Neural cell (in vitro differentiated cells): ENCODE results near the gene IQSEC1. TPM values are rescaled to one million over a fixed set of nuclear protein-coding genes. Genes with fewer than 3 reads are reported as not detected.

Source experiments
- H2AFZ ChIP-seq: fragments of 200-600, 300-800 bp; sonication (generic), shearing (Covaris generic); 2 replicates; pipeline ENCODE4 v1.6.0; 2014; ENCODE audit warnings: low read depth, mild to moderate bottlenecking, antibody characterized with exemption, low read length, moderate library complexity
- H3F3A ChIP-seq: fragments of 200-600 bp; shearing (Covaris generic); 2 replicates; pipeline ENCODE4 v1.6.1; 2016; ENCODE audit warnings: mild to moderate bottlenecking, moderate library complexity, mixed read lengths, antibody characterized with exemption, low read length; ENCODE audit not compliant: insufficient read depth, poor library complexity, severe bottlenecking
- H3K27ac ChIP-seq: fragments of 200-600, 300-800 bp; sonication (generic), shearing (Covaris generic); 2 replicates; pipeline ENCODE4 v1.5.1; 2014; ENCODE audit warnings: mild to moderate bottlenecking, low read length, moderate library complexity
- H3K27me3 ChIP-seq: fragments of 300-800, 200-600 bp; sonication (generic), shearing (Covaris generic); 2 replicates; pipeline ENCODE4 v1.6.0; 2014; ENCODE audit warnings: mild to moderate bottlenecking, low read depth, low read length, moderate library complexity; ENCODE audit not compliant: insufficient read depth
- H3K36me3 ChIP-seq: fragments of 300-800, 200-600 bp; sonication (generic), shearing (Covaris generic); 2 replicates; pipeline ENCODE4 v1.5.1; 2014; ENCODE audit warnings: mild to moderate bottlenecking, antibody characterized with exemption, low read length, moderate library complexity; ENCODE audit not compliant: insufficient read depth
- H3K4me2 ChIP-seq: fragments of 300-800, 200-600 bp; sonication (generic), shearing (Covaris generic); 2 replicates; pipeline ENCODE4 v1.6.0; 2014; ENCODE audit warnings: mild to moderate bottlenecking, low read length
- H3K4me3 ChIP-seq: fragments of 300-800, 200-600 bp; sonication (generic), shearing (Covaris generic); 2 replicates; pipeline ENCODE4 v1.5.1; 2014; ENCODE audit warnings: mild to moderate bottlenecking, low read length, moderate library complexity
- H3K79me2 ChIP-seq: fragments of 200-600 bp; shearing (Covaris generic); replicated peaks from 2 replicates; pipeline ENCODE4 v1.6.0; 2014; ENCODE audit warnings: mild to moderate bottlenecking, low read length, moderate library complexity; ENCODE audit not compliant: insufficient read depth
- H3K9ac ChIP-seq: fragments of 300-800, 200-600 bp; sonication (generic), shearing (Covaris generic); 2 replicates; pipeline ENCODE4 v1.6.1; 2016; ENCODE audit warnings: mild to moderate bottlenecking, low read length, mixed read lengths
- H3K9me2 ChIP-seq: fragments of 200-600 bp; shearing (Covaris generic); 2 replicates; pipeline ENCODE4 v1.6.1; 2016; ENCODE audit warnings: mild to moderate bottlenecking, low read length, mixed read lengths; ENCODE audit not compliant: insufficient read depth
- H3K9me3 ChIP-seq: fragments of 200-600, 300-800 bp; sonication (generic), shearing (Covaris generic); 2 replicates; pipeline ENCODE4 v1.6.1; 2016; ENCODE audit warnings: mild to moderate bottlenecking, mixed run types, low read length, moderate library complexity, mixed read lengths
- H4K20me1 ChIP-seq: fragments of 200-600 bp; shearing (Covaris generic); 2 replicates; pipeline ENCODE4 v1.6.1; 2016; ENCODE audit warnings: mild to moderate bottlenecking, mixed run types; ENCODE audit not compliant: insufficient read depth
- EP300 ChIP-seq: fragments of 450-650 bp; conservative IDR thresholded peaks from 2 replicates; pipeline ENCODE4 v1.6.1; 2014; ENCODE audit warnings: antibody characterized with exemption, mild to moderate bottlenecking, moderate library complexity; ENCODE audit not compliant: poor library complexity, severe bottlenecking
- EZH2 ChIP-seq: fragments of 200-600, 300-800 bp; shearing (Covaris generic), sonication (generic); IDR thresholded peaks from 2 replicates; pipeline ENCODE4 v1.6.1; 2014; ENCODE audit warnings: antibody characterized with exemption, low read length, borderline replicate concordance, mild to moderate bottlenecking; ENCODE audit not compliant: insufficient read depth, poor library complexity, severe bottlenecking
- MXI1 ChIP-seq: fragments of 450-650 bp; conservative IDR thresholded peaks from 2 replicates; pipeline ENCODE4 v1.6.1; 2014; ENCODE audit warnings: antibody characterized with exemption, mild to moderate bottlenecking; ENCODE audit not compliant: poor library complexity, severe bottlenecking
- POLR2AphosphoS5 ChIP-seq: IDR thresholded peaks from 2 replicates; pipeline ENCODE4 v1.6.1; 2012
- RAD21 ChIP-seq: fragments of 450-650 bp; conservative IDR thresholded peaks from 2 replicates; pipeline ENCODE4 v1.6.1; 2014; ENCODE audit warnings: antibody characterized with exemption, mild to moderate bottlenecking, moderate library complexity
- SMC3 ChIP-seq: fragments of 450-650 bp; conservative IDR thresholded peaks from 2 replicates; pipeline ENCODE4 v1.6.1; 2014; ENCODE audit warnings: antibody characterized with exemption, mild to moderate bottlenecking, moderate library complexity; ENCODE audit not compliant: poor library complexity
- TAF1 ChIP-seq: IDR thresholded peaks from 2 replicates; pipeline ENCODE4 v1.6.1; 2012; ENCODE audit warnings: low read depth
- polyA plus RNA-seq: library from polyadenylated mRNA; depleted of rRNA; stranded (reverse); fragments of >200 nt; gene quantifications from 2 replicates; pipeline ENCODE4 v1.2.3, GENCODE V29; 2014
- TF ChIP-seq, protein P1 (sequence below): fragments of 450-650 bp; IDR thresholded peaks from 2 replicates; pipeline ENCODE4 v1.5.1; 2014; ENCODE audit warnings: antibody characterized with exemption, mild to moderate bottlenecking, moderate library complexity; ENCODE audit not compliant: poor library complexity, severe bottlenecking
- TF ChIP-seq, protein P2 (sequence below): IDR thresholded peaks from 2 replicates; pipeline ENCODE4 v1.6.1; 2012; ENCODE audit warnings: borderline replicate concordance

The IQSEC1 gene
- polyA plus RNA-seq, 1 donor from 2014 or later: 6.0 TPM

GRCh38 chr3:12962292-12962691, 110.9 kb downstream of the IQSEC1 start:
- no peaks in the 10 kb centered on the region for H3K27me3 ChIP-seq
- no peaks in the 10 kb centered on the region for H4K20me1 ChIP-seq
- no peak overlapping the region for H3K4me3 ChIP-seq
- no peak for TF ChIP-seq MXI1
- TF ChIP-seq POLR2AphosphoS5: no peak
- TF ChIP-seq EZH2: no peak
- TF ChIP-seq, protein P1, sequence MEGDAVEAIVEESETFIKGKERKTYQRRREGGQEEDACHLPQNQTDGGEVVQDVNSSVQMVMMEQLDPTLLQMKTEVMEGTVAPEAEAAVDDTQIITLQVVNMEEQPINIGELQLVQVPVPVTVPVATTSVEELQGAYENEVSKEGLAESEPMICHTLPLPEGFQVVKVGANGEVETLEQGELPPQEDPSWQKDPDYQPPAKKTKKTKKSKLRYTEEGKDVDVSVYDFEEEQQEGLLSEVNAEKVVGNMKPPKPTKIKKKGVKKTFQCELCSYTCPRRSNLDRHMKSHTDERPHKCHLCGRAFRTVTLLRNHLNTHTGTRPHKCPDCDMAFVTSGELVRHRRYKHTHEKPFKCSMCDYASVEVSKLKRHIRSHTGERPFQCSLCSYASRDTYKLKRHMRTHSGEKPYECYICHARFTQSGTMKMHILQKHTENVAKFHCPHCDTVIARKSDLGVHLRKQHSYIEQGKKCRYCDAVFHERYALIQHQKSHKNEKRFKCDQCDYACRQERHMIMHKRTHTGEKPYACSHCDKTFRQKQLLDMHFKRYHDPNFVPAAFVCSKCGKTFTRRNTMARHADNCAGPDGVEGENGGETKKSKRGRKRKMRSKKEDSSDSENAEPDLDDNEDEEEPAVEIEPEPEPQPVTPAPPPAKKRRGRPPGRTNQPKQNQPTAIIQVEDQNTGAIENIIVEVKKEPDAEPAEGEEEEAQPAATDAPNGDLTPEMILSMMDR: no peak
- TF ChIP-seq, protein P2, sequence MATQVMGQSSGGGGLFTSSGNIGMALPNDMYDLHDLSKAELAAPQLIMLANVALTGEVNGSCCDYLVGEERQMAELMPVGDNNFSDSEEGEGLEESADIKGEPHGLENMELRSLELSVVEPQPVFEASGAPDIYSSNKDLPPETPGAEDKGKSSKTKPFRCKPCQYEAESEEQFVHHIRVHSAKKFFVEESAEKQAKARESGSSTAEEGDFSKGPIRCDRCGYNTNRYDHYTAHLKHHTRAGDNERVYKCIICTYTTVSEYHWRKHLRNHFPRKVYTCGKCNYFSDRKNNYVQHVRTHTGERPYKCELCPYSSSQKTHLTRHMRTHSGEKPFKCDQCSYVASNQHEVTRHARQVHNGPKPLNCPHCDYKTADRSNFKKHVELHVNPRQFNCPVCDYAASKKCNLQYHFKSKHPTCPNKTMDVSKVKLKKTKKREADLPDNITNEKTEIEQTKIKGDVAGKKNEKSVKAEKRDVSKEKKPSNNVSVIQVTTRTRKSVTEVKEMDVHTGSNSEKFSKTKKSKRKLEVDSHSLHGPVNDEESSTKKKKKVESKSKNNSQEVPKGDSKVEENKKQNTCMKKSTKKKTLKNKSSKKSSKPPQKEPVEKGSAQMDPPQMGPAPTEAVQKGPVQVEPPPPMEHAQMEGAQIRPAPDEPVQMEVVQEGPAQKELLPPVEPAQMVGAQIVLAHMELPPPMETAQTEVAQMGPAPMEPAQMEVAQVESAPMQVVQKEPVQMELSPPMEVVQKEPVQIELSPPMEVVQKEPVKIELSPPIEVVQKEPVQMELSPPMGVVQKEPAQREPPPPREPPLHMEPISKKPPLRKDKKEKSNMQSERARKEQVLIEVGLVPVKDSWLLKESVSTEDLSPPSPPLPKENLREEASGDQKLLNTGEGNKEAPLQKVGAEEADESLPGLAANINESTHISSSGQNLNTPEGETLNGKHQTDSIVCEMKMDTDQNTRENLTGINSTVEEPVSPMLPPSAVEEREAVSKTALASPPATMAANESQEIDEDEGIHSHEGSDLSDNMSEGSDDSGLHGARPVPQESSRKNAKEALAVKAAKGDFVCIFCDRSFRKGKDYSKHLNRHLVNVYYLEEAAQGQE: no peak
- no peak for TF ChIP-seq SMC3
- no peak for TF ChIP-seq RAD21
- no peak for TF ChIP-seq TAF1
- TF ChIP-seq EP300: no peak
- peaks cover 22% of the 10 kb centered on the region for H3K79me2 ChIP-seq
- no peak overlapping the region for H2AFZ ChIP-seq
- no peak overlapping the region for H3K9ac ChIP-seq
- H3K27ac ChIP-seq: no peak overlapping the region
- no peaks in the 10 kb centered on the region for H3K36me3 ChIP-seq
- H3K9me3 ChIP-seq: no peaks in the 10 kb centered on the region
- no peak overlapping the region for H3K4me2 ChIP-seq
- no peaks in the 10 kb centered on the region for H3K9me2 ChIP-seq
- H3F3A ChIP-seq: no peaks in the 10 kb centered on the region

DNA sequence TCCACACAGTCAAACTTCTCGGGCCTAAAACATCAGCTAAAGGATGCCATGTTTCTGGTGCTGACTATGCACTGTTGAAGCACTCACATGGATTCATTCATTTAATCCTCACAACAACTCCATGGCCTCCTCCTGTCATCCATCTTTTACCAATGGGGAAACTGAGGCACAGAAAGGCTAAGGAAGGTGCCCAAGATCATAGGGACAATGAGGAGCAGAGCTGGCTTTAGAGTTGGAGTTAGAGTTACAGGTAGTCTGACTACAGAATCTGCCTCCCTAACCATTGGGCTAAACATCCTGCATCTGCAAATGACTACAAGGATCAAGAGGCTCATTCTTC, 111.6 kb downstream of the IQSEC1 start:
- Histone ChIP-seq H3K27me3 (no peaks in the 10 kb centered on the region), H4K20me1 (no peaks in the 10 kb centered on the region), H3K4me2 (no peak overlapping the region), H3K79me2 (peaks cover 22% of the 10 kb centered on the region), H2AFZ (no peak overlapping the region), H3F3A (no peaks in the 10 kb centered on the region), H3K9me2 (no peaks in the 10 kb centered on the region), H3K27ac (no peak overlapping the region), H3K4me3 (no peak overlapping the region), H3K9me3 (no peaks in the 10 kb centered on the region), H3K9ac (no peak overlapping the region), H3K36me3 (no peaks in the 10 kb centered on the region)
- TF ChIP-seq EZH2: no peak
- no peak for TF ChIP-seq MXI1
- no peak for TF ChIP-seq SMC3
- no peak for TF ChIP-seq RAD21
- no peak for TF ChIP-seq EP300
- TF ChIP-seq, protein P1: no peak
- TF ChIP-seq POLR2AphosphoS5: no peak
- TF ChIP-seq, protein P2: no peak
- no peak for TF ChIP-seq TAF1
